ENCODE measurements around the gene SMIM35.
"Not testable (repeated sequence)": the region's sequence is repeated elsewhere in the genome, so short reads cannot be mapped to it uniquely, and the experiment has no call there.

SMIM35 gene

GRCh38 chr11:118079491-118079890 lies 7.3 kb downstream of the SMIM35 start:
- no peak for DNase-seq

GRCh38 chr11:118078911-118079411 lies 7.8 kb downstream of the SMIM35 start:
- no peak for DNase-seq

- no peak for DNase-seq
Observed at GRCh38 chr11:118076754-118077281, 9.9 kb downstream of the SMIM35 start, which contains the start of gene TMPRSS4. TSS of gene TMPRSS4 (plus strand) at chr11:118077078. CDS start at chr11:118077303, 225 bp downstream.

GRCh38 chr11:118074785-118075184 lies 12.0 kb downstream of the SMIM35 start:
- no peak for DNase-seq

- DNase-seq = no peak
Observed at GRCh38 chr11:118074091-118074685, 12.6 kb downstream of the SMIM35 start.

- no peak for DNase-seq
Observed at GRCh38 chr11:118073554-118073953, 13.2 kb downstream of the SMIM35 start.

- no peak for DNase-seq
Observed at GRCh38 chr11:118071416-118072030, 15.2 kb downstream of the SMIM35 start.

- no peak for DNase-seq
Observed at GRCh38 chr11:118068945-118069612, 17.7 kb downstream of the SMIM35 start.

GRCh38 chr11:118068206-118068944 lies 18.4 kb downstream of the SMIM35 start:
- DNase-seq = peak in 3 of 14 donors; percentile 9 to 30 (median 29)

- DNase-seq = no peak
Observed at GRCh38 chr11:118067006-118067405, 19.8 kb downstream of the SMIM35 start.

GRCh38 chr11:118065384-118065783 lies 21.4 kb downstream of the SMIM35 start:
- no peak for DNase-seq

GRCh38 chr11:118064956-118065355 lies 21.8 kb downstream of the SMIM35 start:
- DNase-seq = no peak

GRCh38 chr11:118062631-118063030 lies 24.1 kb downstream of the SMIM35 start:
- DNase-seq = not testable (repeated sequence)

- DNase-seq = not testable (repeated sequence)
Observed at GRCh38 chr11:118062181-118062580, 24.6 kb downstream of the SMIM35 start.

- DNase-seq = no peak
Observed at GRCh38 chr11:118061586-118062125, 25.1 kb downstream of the SMIM35 start.

- no peak for DNase-seq
Observed at GRCh38 chr11:118060869-118061268, 25.9 kb downstream of the SMIM35 start.

GRCh38 chr11:118060081-118060661 lies 26.6 kb downstream of the SMIM35 start:
- DNase-seq = peak in 1 of 14 donors; percentile 37

GRCh38 chr11:118059246-118059940 lies 27.4 kb downstream of the SMIM35 start:
- no peak for DNase-seq

GRCh38 chr11:118058311-118059245 lies 28.2 kb downstream of the SMIM35 start:
- DNase-seq = no peak

Data from C1 segment of cervical spinal cord (tissue), 14 donors.